ENCODE data around the gene DCAF12.

DCAF12 gene

GRCh38 chr9:34124926-34125325, 1.6 kb downstream of the DCAF12 start:
- DNase-seq = no peak

GRCh38 chr9:34124099-34124498, 2.4 kb downstream of the DCAF12 start:
- no peak for DNase-seq

GRCh38 chr9:34123682-34124081, 2.8 kb downstream of the DCAF12 start:
- DNase-seq = no peak

- DNase-seq = no peak
These were observed 4.5 kb downstream of the DCAF12 start for GRCh38 chr9:34121996-34122395.

GRCh38 chr9:34119713-34120112, 6.8 kb downstream of the DCAF12 start:
- DNase-seq = no peak

- DNase-seq = no peak
These were observed 12.1 kb downstream of the DCAF12 start for GRCh38 chr9:34114436-34114835.

GRCh38 chr9:34106110-34106509, 20.4 kb downstream of the DCAF12 start:
- no peak for DNase-seq

- DNase-seq = no peak
These were observed 23.7 kb downstream of the DCAF12 start for GRCh38 chr9:34102796-34103195.

- DNase-seq = no peak
These were observed 28.2 kb downstream of the DCAF12 start for GRCh38 chr9:34098307-34098706.

GRCh38 chr9:34097865-34098264, 28.6 kb downstream of the DCAF12 start:
- DNase-seq = no peak

GRCh38 chr9:34096751-34097150, 29.7 kb downstream of the DCAF12 start:
- DNase-seq = no peak

GRCh38 chr9:34093578-34093977, 32.9 kb downstream of the DCAF12 start:
- no peak for DNase-seq

GRCh38 chr9:34089311-34089710, 37.2 kb downstream of the DCAF12 start:
- DNase-seq = no peak

GRCh38 chr9:34087370-34087769, 39.1 kb downstream of the DCAF12 start:
- no peak for DNase-seq

- DNase-seq = no peak
These were observed 39.6 kb downstream of the DCAF12 start for GRCh38 chr9:34086864-34087263.

GRCh38 chr9:34085581-34086500, 40.7 kb downstream of the DCAF12 start:
- DNase-seq = no peak

- DNase-seq = no peak
These were observed 41.9 kb downstream of the DCAF12 start for GRCh38 chr9:34084562-34084961.

- no peak for DNase-seq
These were observed 47.3 kb downstream of the DCAF12 start for GRCh38 chr9:34079181-34079580.

- no peak for DNase-seq
These were observed 53.5 kb downstream of the DCAF12 start for GRCh38 chr9:34072868-34073590.

- no peak for DNase-seq
These were observed 54.1 kb downstream of the DCAF12 start for GRCh38 chr9:34072410-34072809.

- DNase-seq = no peak
These were observed 55.7 kb downstream of the DCAF12 start for GRCh38 chr9:34070606-34071324.

- DNase-seq = no peak
These were observed 56.7 kb downstream of the DCAF12 start for GRCh38 chr9:34069831-34070230.

- no peak for DNase-seq
These were observed 61.0 kb downstream of the DCAF12 start for GRCh38 chr9:34065541-34065940.

- no peak for DNase-seq
These were observed 66.5 kb downstream of the DCAF12 start for GRCh38 chr9:34059954-34060353.

Data from SW 1271 (cell line).